ENCODE results near the gene LMBR1L. TPM values are rescaled to one million over a fixed set of nuclear protein-coding genes. Genes with fewer than 3 reads are reported as not detected.

Gene LMBR1L
- total RNA-seq, 4 donors from 2014 or later = 25.6 to 94.2 (median 54.5) TPM

GRCh38 chr12:49049566-49050224 is 61.0 kb downstream of the LMBR1L start:
- TF ChIP-seq CTCF (IDR thresholded peaks at IDR 0.05; ENCODE audit: low read depth) = no peak

- TF ChIP-seq CTCF (IDR thresholded peaks at IDR 0.05; ENCODE audit: low read depth) = no peak
Measured at GRCh38 chr12:49048953-49049352, 61.7 kb downstream of the LMBR1L start.

Small RNAs within 50 kb of the gene (small RNA-seq; reads per million reads assigned to genes)
- gene RF00019 = 0.49 reads per million

Other genes with a start within 250 kb of the LMBR1L start
- gene RND1, start 245.0 kb downstream of the LMBR1L start, total RNA-seq = 1 to 10 TPM in 1 of 4 donors, under 1 TPM in 2, not detected in 1; 0.17 to 2.6 (median 0.98) TPM
- 1 to 10 TPM; 3.0 to 6.8 (median 5.3) TPM for gene FKBP11, start 185.4 kb downstream of the LMBR1L start, total RNA-seq
- gene ARF3, start 153.4 kb downstream of the LMBR1L start, total RNA-seq = 10 to 100 TPM; 39.9 to 58.4 (median 48.5) TPM
- gene WNT10B, start 139.1 kb downstream of the LMBR1L start, total RNA-seq = 1 to 10 TPM in 1 of 4 donors, not detected in 3; 1.3 TPM
- gene WNT1, start 132.5 kb downstream of the LMBR1L start, total RNA-seq = not detected
- not detected for gene DDN, start 111.5 kb downstream of the LMBR1L start, total RNA-seq
- gene PRKAG1, start 92.1 kb downstream of the LMBR1L start, total RNA-seq = 10 to 100 TPM; 57.7 to 67.4 (median 59.7) TPM
- 10 to 100 TPM; 27.6 to 92.1 (median 42.9) TPM for gene KMT2D, start 50.1 kb downstream of the LMBR1L start, total RNA-seq
- under 1 TPM; 0.51 to 0.88 (median 0.61) TPM for gene RHEBL1, start 40.9 kb downstream of the LMBR1L start, total RNA-seq
- 1 to 10 TPM in 1 of 4 donors, under 1 TPM in 3; 0.34 to 1.9 (median 0.46) TPM for gene DHH, start 16.0 kb downstream of the LMBR1L start, total RNA-seq
- 100 to 1,000 TPM; 246 to 719 (median 447) TPM for gene TUBA1B, start 20.5 kb upstream of the LMBR1L start, total RNA-seq
- 100 to 1,000 TPM in 3 of 4 donors, 10 to 100 TPM in 1; 51.6 to 213 (median 132) TPM for gene TUBA1A, start 78.2 kb upstream of the LMBR1L start, total RNA-seq
- gene TUBA1C, start 154.2 kb upstream of the LMBR1L start, total RNA-seq = 100 to 1,000 TPM in 2 of 4 donors, 10 to 100 TPM in 2; 65.9 to 177 (median 107) TPM
- under 1 TPM in 2 of 4 donors, not detected in 2; 0.19 to 0.88 TPM for gene PRPH, start 184.3 kb upstream of the LMBR1L start, total RNA-seq
- gene TROAP, start 212.4 kb upstream of the LMBR1L start, total RNA-seq = 1 to 10 TPM in 1 of 4 donors, under 1 TPM in 2, not detected in 1; 0.16 to 2.0 (median 0.88) TPM
- gene C1QL4, start 226.3 kb upstream of the LMBR1L start, total RNA-seq = not detected
- gene DNAJC22, start 236.0 kb upstream of the LMBR1L start, total RNA-seq = 1 to 10 TPM in 1 of 4 donors, not detected in 3; 1.8 TPM

Measured in subcutaneous adipose tissue (tissue), 4 donors.